ENCODE results near the gene ZNF296. TPM values are rescaled to one million over a fixed set of nuclear protein-coding genes. Genes with fewer than 3 reads are reported as not detected.

ZNF296 gene
- total and polyA plus RNA-seq, 2 of the 13 experiments (the other 11 are each of a cell fraction or from before 2014, with no cell fraction given): 0.26 to 0.62 TPM

- TF ChIP-seq LRRFIP1 (CRISPR knock-in tag; conservative IDR thresholded peaks at IDR 0.05) (no peak), CREB3 (CRISPR knock-in tag; IDR thresholded peaks at IDR 0.05) (no peak), CREM (IDR thresholded peaks at IDR 0.05) (peak; percentile 65), CREM (CRISPR knock-in tag; IDR thresholded peaks at IDR 0.05) (no peak), HOXA9 (CRISPR knock-in tag; IDR thresholded peaks at IDR 0.05; ENCODE audit: borderline replicate concordance) (0 out of 2 replicates have a peak, but pooled peaks have one; percentile 56), ZNF512 (CRISPR knock-in tag; IDR thresholded peaks at IDR 0.05) (no peak), ZNF776 (CRISPR knock-in tag; IDR thresholded peaks at IDR 0.05) (0 out of 2 replicates have a peak, but pooled peaks have one; percentile 21), KMT2A (CRISPR knock-in tag; IDR thresholded peaks at IDR 0.05) (peak; percentile 97), MXD4 (CRISPR knock-in tag; IDR thresholded peaks at IDR 0.05) (peak; percentile 61), HMGXB4 (CRISPR knock-in tag; IDR thresholded peaks at IDR 0.05; ENCODE audit: borderline replicate concordance in 1 of 2, low read depth in 1 of 2) (peak; percentile 90 to 93), THAP9 (CRISPR knock-in tag; IDR thresholded peaks at IDR 0.05; ENCODE audit: borderline replicate concordance) (peak; percentile 74; the same call in 1 of the 2 replicates), ZNF24 (IDR thresholded peaks at IDR 0.05) (0 out of 2 replicates have a peak, but pooled peaks have one; percentile 24)
- TF ChIP-seq, protein P1, sequence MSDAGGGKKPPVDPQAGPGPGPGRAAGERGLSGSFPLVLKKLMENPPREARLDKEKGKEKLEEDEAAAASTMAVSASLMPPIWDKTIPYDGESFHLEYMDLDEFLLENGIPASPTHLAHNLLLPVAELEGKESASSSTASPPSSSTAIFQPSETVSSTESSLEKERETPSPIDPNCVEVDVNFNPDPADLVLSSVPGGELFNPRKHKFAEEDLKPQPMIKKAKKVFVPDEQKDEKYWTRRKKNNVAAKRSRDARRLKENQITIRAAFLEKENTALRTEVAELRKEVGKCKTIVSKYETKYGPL (CRISPR knock-in tag; IDR thresholded peaks at IDR 0.05): no peak; the same call in 1 of the 2 replicates
Observed at GRCh38 chr19:45092747-45093678, 16.7 kb upstream of the ZNF296 start, which contains the start of gene PPP1R37 (continued).
